LNCAP (cell line): ENCODE results near the gene SMKR1.

Source experiments
- TF ChIP-seq, protein P1 (sequence below): fragments of 450-650 bp; IDR thresholded peaks from 2 replicates; pipeline ENCODE4 v1.5.1; 2017; ENCODE audit warnings: mild to moderate bottlenecking

SMKR1 gene

GRCh38 chr7:129501760-129502707, at the start of gene SMKR1:
SMKR1 (plus strand) TSS chr7:129502531; CDS start chr7:129502825, 294 bp downstream.
- TF ChIP-seq, protein P1, sequence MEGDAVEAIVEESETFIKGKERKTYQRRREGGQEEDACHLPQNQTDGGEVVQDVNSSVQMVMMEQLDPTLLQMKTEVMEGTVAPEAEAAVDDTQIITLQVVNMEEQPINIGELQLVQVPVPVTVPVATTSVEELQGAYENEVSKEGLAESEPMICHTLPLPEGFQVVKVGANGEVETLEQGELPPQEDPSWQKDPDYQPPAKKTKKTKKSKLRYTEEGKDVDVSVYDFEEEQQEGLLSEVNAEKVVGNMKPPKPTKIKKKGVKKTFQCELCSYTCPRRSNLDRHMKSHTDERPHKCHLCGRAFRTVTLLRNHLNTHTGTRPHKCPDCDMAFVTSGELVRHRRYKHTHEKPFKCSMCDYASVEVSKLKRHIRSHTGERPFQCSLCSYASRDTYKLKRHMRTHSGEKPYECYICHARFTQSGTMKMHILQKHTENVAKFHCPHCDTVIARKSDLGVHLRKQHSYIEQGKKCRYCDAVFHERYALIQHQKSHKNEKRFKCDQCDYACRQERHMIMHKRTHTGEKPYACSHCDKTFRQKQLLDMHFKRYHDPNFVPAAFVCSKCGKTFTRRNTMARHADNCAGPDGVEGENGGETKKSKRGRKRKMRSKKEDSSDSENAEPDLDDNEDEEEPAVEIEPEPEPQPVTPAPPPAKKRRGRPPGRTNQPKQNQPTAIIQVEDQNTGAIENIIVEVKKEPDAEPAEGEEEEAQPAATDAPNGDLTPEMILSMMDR, result no peak

DNA sequence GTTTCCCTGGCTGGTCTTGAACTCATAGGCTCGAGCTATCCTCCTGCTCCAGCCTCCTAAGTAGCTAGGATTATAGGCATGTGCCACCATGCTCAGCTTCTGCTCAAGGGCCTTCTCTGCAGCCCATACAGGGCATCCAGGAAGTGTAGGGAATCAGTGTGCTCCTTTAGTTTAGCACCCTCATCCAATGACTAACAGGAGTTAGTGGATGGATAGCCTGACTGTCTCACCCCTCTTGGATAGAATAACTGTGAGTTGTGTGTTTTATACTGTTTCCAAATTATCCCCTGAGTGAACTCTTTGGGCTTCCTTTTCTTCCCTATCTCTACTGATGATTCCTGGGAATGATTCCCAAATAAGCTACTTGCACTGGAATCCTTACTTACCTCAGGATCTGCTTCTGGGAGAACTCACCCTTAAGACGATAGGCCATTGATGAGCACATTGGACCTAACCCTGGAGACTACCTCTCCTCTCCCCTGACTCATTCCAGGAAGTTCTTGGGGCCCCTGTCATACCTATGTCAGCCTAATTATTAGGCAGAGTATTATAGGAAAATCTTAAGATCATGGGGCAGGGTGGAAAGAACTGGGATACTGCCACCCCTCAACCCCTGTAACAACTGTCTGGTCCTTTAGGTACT, 49.6 kb upstream of the SMKR1 start:
- TF ChIP-seq, protein P1, result no peak

- TF ChIP-seq, protein P1, result no peak
Measured at GRCh38 chr7:129453510-129454248, 48.7 kb upstream of the SMKR1 start.

DNA sequence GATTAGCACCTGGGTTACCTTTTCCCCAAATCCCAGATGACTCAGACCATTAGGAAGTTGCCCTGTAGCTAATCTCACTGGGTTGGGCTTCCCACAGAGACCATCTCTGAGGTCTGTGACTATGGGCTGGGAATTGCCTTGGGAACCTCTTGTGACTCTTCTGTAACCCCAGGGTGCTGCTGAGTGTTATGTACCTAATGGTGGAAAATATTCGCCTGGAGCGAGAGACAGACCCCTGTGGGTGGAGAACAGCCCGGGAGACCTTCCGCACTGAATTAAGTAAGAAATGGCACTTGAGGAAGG, 48.1 kb upstream of the SMKR1 start:
- TF ChIP-seq, protein P1, result no peak

DNA sequence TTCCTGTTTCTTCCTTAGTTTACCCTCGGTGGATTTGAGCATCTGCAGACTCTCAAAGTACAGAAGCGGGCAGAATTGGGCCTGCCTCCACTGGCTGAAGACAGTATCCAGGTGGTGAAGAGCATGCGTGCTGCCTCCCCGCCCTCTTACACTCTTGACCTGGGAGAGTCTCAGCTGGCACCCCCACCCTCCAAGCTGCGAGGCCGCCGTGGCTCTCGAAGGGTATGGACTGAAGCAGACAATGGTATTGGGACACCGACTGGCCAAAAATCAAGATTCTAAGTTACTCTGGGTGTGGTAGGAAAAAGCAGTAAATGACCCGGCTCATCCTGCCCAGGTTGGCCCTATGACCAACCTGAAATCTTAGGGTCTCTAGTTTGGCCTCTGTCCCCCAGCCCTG, 45.9 kb upstream of the SMKR1 start:
- TF ChIP-seq, protein P1, result no peak

- TF ChIP-seq, protein P1, result no peak
Measured at GRCh38 chr7:129457101-129457500, 45.2 kb upstream of the SMKR1 start.

GRCh38 chr7:129458171-129458570, 44.2 kb upstream of the SMKR1 start:
- TF ChIP-seq, protein P1, result no peak
